CD14-positive monocyte (primary cell): ENCODE results near the gene LRRC10B. TPM values are rescaled to one million over a fixed set of nuclear protein-coding genes. Genes with fewer than 3 reads are reported as not detected.

Experiments used
- DNase-seq, 3 donors: peaks; one replicate each; pipeline ENCODE4 v3.0.0-alpha.2; 2011 to 2022
- H2AFZ ChIP-seq: 2 replicates; pipeline ENCODE4 v1.6.0; 2012; ENCODE audit warnings: mild to moderate bottlenecking, low read depth, low read length, inconsistent platforms; ENCODE audit not compliant: insufficient read depth, poor library complexity, severe bottlenecking
- H3K27ac ChIP-seq, 2 donors: 1 replicate in 1 of 2; 2 replicates in 1 of 2; pipeline ENCODE4 v1.5.1; 2012 to 2013; ENCODE audit warnings: low read length in 2 of 2, control low read depth in 1 of 2, inconsistent platforms in 1 of 2, low read depth in 1 of 2, mild to moderate bottlenecking in 1 of 2
- H3K27me3 ChIP-seq, 2 donors: one replicate each; pipeline versions ENCODE4 v1.6.0 to v1.6.1; 2011 to 2013; ENCODE audit warnings: low read length in 2 of 2; ENCODE audit not compliant: control insufficient read depth in 2 of 2, insufficient read depth in 2 of 2
- H3K36me3 ChIP-seq, 2 donors: replicated peaks in 1 of 2; 1 replicate in 1 of 2; 2 replicates in 1 of 2; pipeline versions ENCODE4 v1.5.1 to v1.6.1; 2012 to 2013; ENCODE audit warnings: low read length in 2 of 2, control low read depth in 1 of 2, inconsistent platforms in 1 of 2, mild to moderate bottlenecking in 1 of 2; ENCODE audit not compliant: insufficient read depth in 2 of 2, control insufficient read depth in 1 of 2
- H3K4me1 ChIP-seq, 2 donors: 1 replicate in 1 of 2; 2 replicates in 1 of 2; pipeline versions ENCODE4 v1.5.1 to v1.6.1; 2012 to 2013; ENCODE audit warnings: low read length in 2 of 2, control low read depth in 1 of 2, inconsistent platforms in 1 of 2, mild to moderate bottlenecking in 1 of 2, moderate library complexity in 1 of 2; ENCODE audit not compliant: insufficient read depth in 2 of 2, control insufficient read depth in 1 of 2
- H3K4me2 ChIP-seq: replicated peaks from 2 replicates; pipeline ENCODE3; 2012; ENCODE audit warnings: low read length, moderate library complexity, mild to moderate bottlenecking; ENCODE audit not compliant: poor library complexity, severe bottlenecking; ENCODE audit errors: extremely low read depth
- H3K4me3 ChIP-seq, 3 experiments: fragments of 200-600 bp in 1 of 3; sonication (generic) in 1 of 3; replicated peaks in 1 of 3; 1 replicate in 2 of 3; 2 replicates in 1 of 3; pipeline ENCODE4 v1.5.1; 2011 to 2013; ENCODE audit warnings: low read length in 3 of 3, mild to moderate bottlenecking in 3 of 3, control low read depth in 2 of 3, low read depth in 2 of 3, inconsistent platforms in 1 of 3, moderate library complexity in 1 of 3
- H3K79me2 ChIP-seq: 2 replicates; pipeline ENCODE4 v1.6.0; 2012; ENCODE audit warnings: mild to moderate bottlenecking, control low read depth, inconsistent platforms, low read length, moderate library complexity; ENCODE audit not compliant: insufficient read depth
- H3K9ac ChIP-seq: 2 replicates; pipeline ENCODE4 v1.6.0; 2017; ENCODE audit warnings: low read length, mild to moderate bottlenecking; ENCODE audit not compliant: insufficient read depth, poor library complexity, severe bottlenecking
- H3K9me3 ChIP-seq, 2 donors: replicated peaks in 1 of 2; 1 replicate in 1 of 2; 2 replicates in 1 of 2; pipeline versions ENCODE4 v1.5.1 to v1.6.1; 2012 to 2013; ENCODE audit warnings: low read length in 2 of 2, control low read depth in 1 of 2; ENCODE audit not compliant: control insufficient read depth in 1 of 2, insufficient read depth in 1 of 2
- H4K20me1 ChIP-seq: 2 replicates; pipeline ENCODE4 v1.6.0; 2012; ENCODE audit warnings: mild to moderate bottlenecking, low read length, control low read depth, moderate library complexity; ENCODE audit not compliant: insufficient read depth
- H3K27ac Mint-ChIP-seq, 7 donors: one replicate each; pipeline ENCODE4 v1.8.0; 2020; ENCODE audit warnings: mild to moderate bottlenecking in 7 of 7, mixed read lengths in 7 of 7, moderate library complexity in 6 of 7, inconsistent platforms in 2 of 7
- H3K27me3 Mint-ChIP-seq, 3 donors: one replicate each; pipeline ENCODE4 v1.8.0; 2021 to 2022; ENCODE audit warnings: low read depth in 3 of 3, mild to moderate bottlenecking in 3 of 3, mixed read lengths in 3 of 3, moderate library complexity in 3 of 3, inconsistent platforms in 1 of 3
- H3K36me3 Mint-ChIP-seq, 2 donors: one replicate each; pipeline ENCODE4 v1.8.0; 2020; ENCODE audit warnings: mixed read lengths in 2 of 2, inconsistent platforms in 1 of 2, mild to moderate bottlenecking in 1 of 2
- H3K4me1 Mint-ChIP-seq: one replicate; pipeline ENCODE4 v1.8.0; 2020; ENCODE audit warnings: mild to moderate bottlenecking, mixed read lengths
- H3K4me3 Mint-ChIP-seq, 2 donors: one replicate each; pipeline ENCODE4 v1.8.0; 2020; ENCODE audit warnings: mild to moderate bottlenecking in 2 of 2, mixed read lengths in 2 of 2, moderate library complexity in 1 of 2
- H3K9me3 Mint-ChIP-seq, 7 donors: one replicate each; pipeline ENCODE4 v1.8.0; 2020 to 2022; ENCODE audit warnings: mixed read lengths in 7 of 7, mild to moderate bottlenecking in 6 of 7, moderate library complexity in 6 of 7, inconsistent platforms in 2 of 7
- CTCF ChIP-seq: fragments of 200-600 bp; IDR thresholded peaks from one replicate; pipeline ENCODE4 v1.8.0; 2022; ENCODE audit warnings: antibody characterized with exemption, mild to moderate bottlenecking
- WGBS: methylation state at CpG from one replicate; pipeline ENCODE4 v1.1.5; 2013; ENCODE audit warnings: missing lambda C conversion rate; ENCODE audit not compliant: insufficient coverage; 5-methylcytosine and 5-hydroxymethylcytosine counted together
- intact Hi-C, 2 donors: fragments of 100-400 bp; cut with micrococcal nuclease; formaldehyde crosslinking; loops; one replicate each; pipeline versions ENCODE4 v1.15.0 to v1.15.1; 2023
- polyA plus RNA-seq, 3 donors: library from polyadenylated mRNA; depleted of rRNA in 1 of 3; unstranded in 2 of 3; stranded (reverse) in 1 of 3; fragments of 300-500 nt in 2 of 3; fragments of >200 nt in 1 of 3; fragmentation: Illumina TruSeq in 2 of 3; gene quantifications; 1 replicate in 2 of 3; 2 replicates in 1 of 3; pipeline ENCODE4 v1.2.3, GENCODE V29; 2012 to 2021

The LRRC10B gene
- polyA plus RNA-seq, 3 donors = not detected

GRCh38 chr11:61474013-61474643 lies 34.4 kb upstream of the LRRC10B start:
- H3K36me3 ChIP-seq = peaks cover 19 to 32% of the 10 kb centered on the region in 2 donors
- no peaks in the 10 kb centered on the region for H3K79me2 ChIP-seq
- H3K27ac ChIP-seq = no peak overlapping the region
- no peaks in the 10 kb centered on the region for H3K9me3 ChIP-seq
- no peak for TF ChIP-seq CTCF
- no peak overlapping the region for H3K27ac Mint-ChIP-seq
- no peaks in the 10 kb centered on the region for H3K4me1 Mint-ChIP-seq
- H3K27me3 Mint-ChIP-seq = peaks cover 0 to 3% (median 2%) of the 10 kb centered on the region in 3 donors
- intact Hi-C loops = no loop called here
- no peaks in the 10 kb centered on the region for H3K4me1 ChIP-seq
- no peak overlapping the region for H3K9ac ChIP-seq
- 78% methylated on average over 4 of the region's 6 CpGs for WGBS
- H3K4me3 Mint-ChIP-seq = no peak overlapping the region
- peaks cover 0 to 3% (median 0%) of the 10 kb centered on the region in 7 donors for H3K9me3 Mint-ChIP-seq
- H3K4me2 ChIP-seq = no peak overlapping the region
- no peak overlapping the region for H3K4me3 ChIP-seq
- H3K36me3 Mint-ChIP-seq = peaks cover 28 to 32% of the 10 kb centered on the region in 2 donors
- no peaks in the 10 kb centered on the region for H3K27me3 ChIP-seq
- H4K20me1 ChIP-seq = no peaks in the 10 kb centered on the region
- H2AFZ ChIP-seq = no peak overlapping the region
- DNase-seq = no peak

GRCh38 chr11:61475433-61475832 lies 33.1 kb upstream of the LRRC10B start:
- no peaks in the 10 kb centered on the region for H3K27me3 ChIP-seq
- H4K20me1 ChIP-seq = no peaks in the 10 kb centered on the region
- H3K4me1 ChIP-seq = no peaks in the 10 kb centered on the region
- H2AFZ ChIP-seq = no peak overlapping the region
- H3K4me2 ChIP-seq = no peak overlapping the region
- no peak overlapping the region for H3K27ac Mint-ChIP-seq
- no peaks in the 10 kb centered on the region for H3K4me1 Mint-ChIP-seq
- no peak overlapping the region for H3K4me3 ChIP-seq
- no peaks in the 10 kb centered on the region for H3K79me2 ChIP-seq
- intact Hi-C loops = loop anchor here (5.0 kb wide), 2 partner anchors 42 to 162 kb away; no protein-coding TSS in a partner anchor
- peaks cover 0 to 3% (median 2%) of the 10 kb centered on the region in 3 donors for H3K27me3 Mint-ChIP-seq
- peaks cover 16 to 29% of the 10 kb centered on the region in 2 donors for H3K36me3 ChIP-seq
- TF ChIP-seq CTCF = no peak
- DNase-seq = no peak
- peaks cover 0 to 3% (median 0%) of the 10 kb centered on the region in 7 donors for H3K9me3 Mint-ChIP-seq
- H3K27ac ChIP-seq = no peak overlapping the region
- no peak overlapping the region for H3K4me3 Mint-ChIP-seq
- H3K9me3 ChIP-seq = no peaks in the 10 kb centered on the region
- WGBS = no CpG with 5 or more reads among the region's 1 CpG
- H3K9ac ChIP-seq = no peak overlapping the region
- H3K36me3 Mint-ChIP-seq = peaks cover 23% of the 10 kb centered on the region in 2 donors
